ENCODE measurements around the gene NADSYN1.

The NADSYN1 gene

GRCh38 chr11:71548716-71549151 is 95.7 kb downstream of the NADSYN1 start:
- DNase-seq (ENCODE audit: low read depth): no peak

All from HS-5 (cell line).